Measurements from ENCODE around the gene LSAMP. TPM values are rescaled to one million over a fixed set of nuclear protein-coding genes. Genes with fewer than 3 reads are reported as not detected.

LSAMP gene
- polyA plus RNA-seq, 2 of the 4 experiments (the other 2 are of a cell fraction): 0.12 to 0.53 TPM

DNA sequence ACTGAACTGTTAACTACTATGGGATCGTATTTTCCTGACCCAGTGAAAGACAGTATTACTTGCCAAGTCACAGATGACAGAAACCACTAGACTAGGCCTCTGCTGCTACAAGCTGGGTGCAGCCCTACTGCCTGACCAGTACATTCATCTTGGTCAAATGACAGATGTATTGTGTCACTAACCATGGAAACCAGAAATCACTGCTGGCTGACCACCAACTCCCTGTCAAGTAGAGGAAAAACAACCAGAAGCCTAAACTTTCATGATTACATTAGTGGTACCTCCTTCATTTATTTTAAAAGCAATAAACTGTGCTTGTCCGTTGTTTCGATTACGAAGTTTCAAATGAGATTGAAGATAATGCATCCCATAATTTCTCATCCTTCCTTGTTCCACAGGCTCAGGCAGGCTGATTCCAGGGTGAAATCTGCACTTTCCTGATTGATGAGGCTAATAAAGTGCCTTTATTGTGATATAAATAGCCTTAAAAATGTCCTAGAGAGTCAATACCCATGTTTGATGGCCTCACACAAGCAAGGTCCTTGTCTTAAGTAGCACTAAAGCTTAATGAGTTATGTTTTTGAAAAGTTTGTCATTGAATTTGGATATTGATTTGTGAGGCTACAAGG lies 309.7 kb downstream of the LSAMP start:
- no peak for ATAC-seq
- no peak overlapping the region for H3K4me3 ChIP-seq
- DNase-seq (ENCODE audit: low read depth in 1 of 2, low spot score in 1 of 2): no peak
- ChIA-PET POLR2A (no interaction called here), CTCF (interaction anchor here (1.1 kb wide), 1 partner anchor 622 kb away, joined by 3 read pairs; no protein-coding TSS in a partner anchor)
- H3K4me1 ChIP-seq: no peaks in the 10 kb centered on the region
- 70% methylated on average over 4 of the region's 4 CpGs for WGBS (ENCODE audit: missing lambda C conversion rate)
- no peak overlapping the region for H3K4me2 ChIP-seq
- no peak overlapping the region for H3K27ac ChIP-seq
- TF ChIP-seq NPAS2 (CRISPR knock-in tag; IDR thresholded peaks at IDR 0.05; ENCODE audit: borderline replicate concordance) (no peak), ESRRA (IDR thresholded peaks at IDR 0.05; ENCODE audit: borderline replicate concordance, low read length) (no peak), RARB (CRISPR knock-in tag; IDR thresholded peaks at IDR 0.05) (no peak), MYC (IDR thresholded peaks at IDR 0.05; ENCODE audit: borderline replicate concordance, low read length) (no peak), POLR2A (IDR thresholded peaks at IDR 0.05; ENCODE audit: low read length) (no peak), RFX5 (IDR thresholded peaks at IDR 0.05) (no peak), RCOR1 (IDR thresholded peaks at IDR 0.05; ENCODE audit: low read depth, low read length) (no peak), HOXB13 (CRISPR knock-in tag; IDR thresholded peaks at IDR 0.05; ENCODE audit: low read depth) (no peak), MAZ (IDR thresholded peaks at IDR 0.05; ENCODE audit: borderline replicate concordance, low read depth, low read length) (no peak), ZFP36 (IDR thresholded peaks at IDR 0.05; ENCODE audit: borderline replicate concordance, partially characterized antibody) (no peak), EHMT2 (IDR thresholded peaks at IDR 0.05; ENCODE audit: low read depth) (no peak), KDM5A (IDR thresholded peaks at IDR 0.05) (no peak)
- TF ChIP-seq, protein P1, sequence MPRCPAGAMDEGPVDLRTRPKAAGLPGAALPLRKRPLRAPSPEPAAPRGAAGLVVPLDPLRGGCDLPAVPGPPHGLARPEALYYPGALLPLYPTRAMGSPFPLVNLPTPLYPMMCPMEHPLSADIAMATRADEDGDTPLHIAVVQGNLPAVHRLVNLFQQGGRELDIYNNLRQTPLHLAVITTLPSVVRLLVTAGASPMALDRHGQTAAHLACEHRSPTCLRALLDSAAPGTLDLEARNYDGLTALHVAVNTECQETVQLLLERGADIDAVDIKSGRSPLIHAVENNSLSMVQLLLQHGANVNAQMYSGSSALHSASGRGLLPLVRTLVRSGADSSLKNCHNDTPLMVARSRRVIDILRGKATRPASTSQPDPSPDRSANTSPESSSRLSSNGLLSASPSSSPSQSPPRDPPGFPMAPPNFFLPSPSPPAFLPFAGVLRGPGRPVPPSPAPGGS (IDR thresholded peaks at IDR 0.05): no peak
- TF ChIP-seq, protein P2, sequence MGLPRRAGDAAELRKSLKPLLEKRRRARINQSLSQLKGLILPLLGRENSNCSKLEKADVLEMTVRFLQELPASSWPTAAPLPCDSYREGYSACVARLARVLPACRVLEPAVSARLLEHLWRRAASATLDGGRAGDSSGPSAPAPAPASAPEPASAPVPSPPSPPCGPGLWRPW (IDR thresholded peaks at IDR 0.05): no peak
- TF ChIP-seq, protein P3, sequence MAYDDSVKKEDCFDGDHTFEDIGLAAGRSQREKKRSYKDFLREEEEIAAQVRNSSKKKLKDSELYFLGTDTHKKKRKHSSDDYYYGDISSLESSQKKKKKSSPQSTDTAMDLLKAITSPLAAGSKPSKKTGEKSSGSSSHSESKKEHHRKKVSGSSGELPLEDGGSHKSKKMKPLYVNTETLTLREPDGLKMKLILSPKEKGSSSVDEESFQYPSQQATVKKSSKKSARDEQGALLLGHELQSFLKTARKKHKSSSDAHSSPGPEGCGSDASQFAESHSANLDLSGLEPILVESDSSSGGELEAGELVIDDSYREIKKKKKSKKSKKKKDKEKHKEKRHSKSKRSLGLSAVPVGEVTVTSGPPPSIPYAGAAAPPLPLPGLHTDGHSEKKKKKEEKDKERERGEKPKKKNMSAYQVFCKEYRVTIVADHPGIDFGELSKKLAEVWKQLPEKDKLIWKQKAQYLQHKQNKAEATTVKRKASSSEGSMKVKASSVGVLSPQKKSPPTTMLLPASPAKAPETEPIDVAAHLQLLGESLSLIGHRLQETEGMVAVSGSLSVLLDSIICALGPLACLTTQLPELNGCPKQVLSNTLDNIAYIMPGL (CRISPR knock-in tag; IDR thresholded peaks at IDR 0.05; ENCODE audit: borderline replicate concordance): no peak
- no peaks in the 10 kb centered on the region for H3K9me3 ChIP-seq
- no peak for FAIRE-seq

DNA sequence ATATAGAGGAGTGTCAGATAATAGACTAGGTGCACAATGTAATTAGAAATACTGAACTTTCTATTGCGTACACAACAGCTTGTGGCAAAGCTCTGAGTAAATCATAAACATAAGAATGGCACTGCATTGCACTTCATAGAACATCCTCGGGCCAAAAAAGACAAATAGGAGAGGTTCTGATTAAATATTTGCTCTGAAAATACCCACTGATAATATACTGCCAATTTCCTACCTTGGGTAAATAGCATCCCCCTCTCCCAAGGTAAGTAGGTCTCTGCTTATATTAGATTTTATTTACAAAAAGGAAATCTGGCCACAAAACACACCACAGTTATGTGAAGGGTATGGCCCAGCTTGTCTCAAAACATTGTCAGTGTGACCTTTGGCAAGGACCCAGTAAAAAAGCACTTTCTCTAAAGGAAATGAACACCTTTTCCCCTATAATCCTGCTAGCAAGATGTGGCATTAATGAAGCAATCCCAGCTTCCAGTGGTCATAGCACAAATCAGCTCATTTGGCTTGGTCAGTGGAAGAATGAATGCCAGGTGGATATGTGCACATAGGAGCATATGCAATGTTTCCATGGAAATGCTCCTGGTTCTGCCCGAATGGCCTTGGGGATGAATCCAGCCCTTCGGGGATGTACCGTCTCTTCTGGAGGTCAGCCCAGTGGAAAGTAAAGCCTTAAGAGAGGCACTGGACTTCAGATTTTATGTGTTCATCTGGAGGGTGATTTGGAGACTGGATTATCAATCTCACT lies 315.9 kb downstream of the LSAMP start:
- Histone ChIP-seq H3K9me3 (no peaks in the 10 kb centered on the region), H3K4me3 (no peak overlapping the region), H3K4me2 (no peak overlapping the region), H3K4me1 (no peaks in the 10 kb centered on the region), H3K27ac (no peak overlapping the region)
- 32% methylated on average over 5 of the region's 5 CpGs for WGBS (ENCODE audit: missing lambda C conversion rate)
- CTCF ChIA-PET: interaction anchor here (0.6 kb wide), 1 partner anchor 232 kb away, joined by 3 read pairs; no protein-coding TSS in a partner anchor
- ATAC-seq (no peak), FAIRE-seq (no peak), DNase-seq (ENCODE audit: low read depth in 1 of 2, low spot score in 1 of 2) (no peak)
- POLR2A ChIA-PET: interaction anchor here (0.6 kb wide), 1 partner anchor 39 kb away, joined by 3 read pairs; no protein-coding TSS in a partner anchor
- TF ChIP-seq FOSB (CRISPR knock-in tag; IDR thresholded peaks at IDR 0.05): no peak
- no peak for TF ChIP-seq HOXB5 (CRISPR knock-in tag; IDR thresholded peaks at IDR 0.05)
- TF ChIP-seq RARB (CRISPR knock-in tag; IDR thresholded peaks at IDR 0.05): no peak
- TF ChIP-seq NFE2L2 (conservative IDR thresholded peaks at IDR 0.05; ENCODE audit: low read length): no peak
- TF ChIP-seq ZC3H11A (IDR thresholded peaks at IDR 0.05): no peak
- TF ChIP-seq ZSCAN20 (CRISPR knock-in tag; IDR thresholded peaks at IDR 0.05): no peak
- TF ChIP-seq KDM1A (IDR thresholded peaks at IDR 0.05; ENCODE audit: low read depth): no peak
- no peak for TF ChIP-seq BHLHE40 (IDR thresholded peaks at IDR 0.05; ENCODE audit: low read depth, low read length)
